Measurements from ENCODE around the gene PKD1L1.
"Not testable (repeated sequence)": the region's sequence is repeated elsewhere in the genome, so short reads cannot be mapped to it uniquely, and the experiment has no call there.

Gene PKD1L1

DNA sequence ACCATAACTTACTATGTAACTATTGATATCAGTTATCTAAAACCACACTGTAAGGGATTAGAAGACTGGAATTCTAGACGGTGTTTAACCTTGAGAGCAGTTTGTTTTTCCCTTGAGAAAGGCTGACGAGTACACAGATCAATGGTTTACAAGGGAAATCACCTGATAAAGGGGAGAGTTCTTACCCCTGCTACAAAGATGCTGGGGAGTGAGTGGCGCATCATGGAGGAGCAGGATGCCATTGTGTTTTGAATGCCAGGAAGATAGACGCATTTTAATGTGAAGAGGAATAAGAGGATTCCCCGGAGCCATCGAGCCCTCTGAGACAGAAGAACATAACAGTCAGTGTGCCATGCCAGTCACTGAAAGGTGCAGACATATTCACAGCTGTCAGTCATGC lies 145.2 kb downstream of the PKD1L1 start:
- no peak overlapping the region for H3K27ac ChIP-seq
- TF ChIP-seq, protein P1, sequence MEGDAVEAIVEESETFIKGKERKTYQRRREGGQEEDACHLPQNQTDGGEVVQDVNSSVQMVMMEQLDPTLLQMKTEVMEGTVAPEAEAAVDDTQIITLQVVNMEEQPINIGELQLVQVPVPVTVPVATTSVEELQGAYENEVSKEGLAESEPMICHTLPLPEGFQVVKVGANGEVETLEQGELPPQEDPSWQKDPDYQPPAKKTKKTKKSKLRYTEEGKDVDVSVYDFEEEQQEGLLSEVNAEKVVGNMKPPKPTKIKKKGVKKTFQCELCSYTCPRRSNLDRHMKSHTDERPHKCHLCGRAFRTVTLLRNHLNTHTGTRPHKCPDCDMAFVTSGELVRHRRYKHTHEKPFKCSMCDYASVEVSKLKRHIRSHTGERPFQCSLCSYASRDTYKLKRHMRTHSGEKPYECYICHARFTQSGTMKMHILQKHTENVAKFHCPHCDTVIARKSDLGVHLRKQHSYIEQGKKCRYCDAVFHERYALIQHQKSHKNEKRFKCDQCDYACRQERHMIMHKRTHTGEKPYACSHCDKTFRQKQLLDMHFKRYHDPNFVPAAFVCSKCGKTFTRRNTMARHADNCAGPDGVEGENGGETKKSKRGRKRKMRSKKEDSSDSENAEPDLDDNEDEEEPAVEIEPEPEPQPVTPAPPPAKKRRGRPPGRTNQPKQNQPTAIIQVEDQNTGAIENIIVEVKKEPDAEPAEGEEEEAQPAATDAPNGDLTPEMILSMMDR (conservative IDR thresholded peaks at IDR 0.05), result no peak

DNA sequence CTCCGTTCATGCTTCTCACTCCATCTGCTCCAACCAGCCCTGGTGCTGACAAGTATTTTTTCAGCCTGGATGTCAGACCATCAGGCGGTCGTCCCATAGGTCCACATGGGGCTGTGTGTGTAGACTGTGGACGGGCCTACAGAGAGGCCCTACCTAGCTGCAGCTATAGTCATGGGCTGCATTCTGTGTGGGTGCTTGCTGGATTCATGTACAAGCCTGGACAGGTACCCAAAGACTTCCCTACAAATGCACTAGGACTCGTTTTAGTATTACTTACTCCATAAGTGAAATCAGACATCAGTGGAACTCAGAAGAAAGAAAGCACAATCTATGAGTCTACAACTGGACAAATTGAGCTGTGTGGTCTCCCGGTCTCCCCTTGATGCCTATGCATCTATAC lies 146.8 kb downstream of the PKD1L1 start:
- H3K27ac ChIP-seq, result no peak overlapping the region
- TF ChIP-seq, protein P1 (conservative IDR thresholded peaks at IDR 0.05), result no peak

DNA sequence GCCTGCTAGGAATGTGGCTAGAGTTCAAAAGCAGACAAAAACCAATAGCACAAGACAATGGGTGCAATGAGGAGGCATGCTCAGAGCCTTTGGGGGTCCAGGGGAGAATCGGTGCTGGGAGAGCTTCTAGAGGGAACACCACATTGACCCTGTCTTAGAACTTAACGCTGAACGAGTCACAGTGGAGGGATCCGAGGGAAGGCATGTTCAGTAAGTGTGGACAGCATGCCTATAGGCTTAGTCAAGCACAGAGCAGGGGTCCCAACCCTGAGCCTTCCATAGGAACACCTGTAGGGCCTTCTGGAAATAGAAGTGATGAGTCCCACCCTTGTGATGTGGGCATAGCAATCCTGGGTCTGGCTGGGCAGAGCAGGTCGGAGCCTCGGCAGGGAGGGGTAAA lies 148.7 kb downstream of the PKD1L1 start:
- TF ChIP-seq, protein P1 (conservative IDR thresholded peaks at IDR 0.05), result no peak
- no peak overlapping the region for H3K27ac ChIP-seq

DNA sequence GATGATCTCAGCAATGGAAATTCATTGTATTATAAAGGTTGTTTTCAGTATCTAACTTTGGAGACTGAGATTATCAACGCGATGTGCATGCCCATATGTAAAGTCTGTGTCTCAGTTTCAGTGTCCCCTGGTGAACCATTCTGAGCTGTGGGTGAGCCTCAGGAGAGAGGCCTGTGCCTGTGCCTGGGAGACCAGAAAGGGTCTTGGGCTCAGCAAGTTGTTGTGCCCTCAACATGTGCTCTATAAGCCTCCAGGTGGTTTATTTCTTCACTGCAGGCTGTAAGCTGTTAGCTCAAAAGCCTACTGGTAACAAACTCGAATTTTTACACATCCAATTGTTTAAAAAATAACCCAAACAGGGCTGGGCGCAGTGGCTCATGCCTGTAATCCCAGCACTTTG lies 151.9 kb downstream of the PKD1L1 start:
- H3K27ac ChIP-seq, result no peak overlapping the region
- TF ChIP-seq, protein P1 (conservative IDR thresholded peaks at IDR 0.05), result 0 out of 2 replicates have a peak, but pooled peaks have one; percentile 10

DNA sequence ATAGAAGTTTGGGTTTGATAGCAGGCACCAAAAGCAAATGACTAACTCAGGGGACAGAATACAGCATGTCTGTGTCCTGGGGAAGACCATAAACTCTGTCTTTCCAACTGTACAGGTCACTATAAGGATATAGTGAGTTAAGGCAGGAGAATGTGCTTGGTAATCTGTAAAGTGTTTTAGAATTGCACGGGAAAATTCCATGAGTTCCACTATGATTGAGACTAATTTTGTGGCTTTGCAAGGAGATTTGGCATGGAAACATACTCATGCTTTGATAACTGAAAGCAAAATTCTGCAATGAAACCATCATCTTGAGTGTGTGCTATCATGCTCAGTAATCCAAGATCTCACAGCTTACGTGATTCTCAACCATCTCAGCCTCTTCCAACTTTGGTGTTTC lies 152.6 kb downstream of the PKD1L1 start:
- H3K27ac ChIP-seq, result no peak overlapping the region
- TF ChIP-seq, protein P1 (conservative IDR thresholded peaks at IDR 0.05), result no peak

DNA sequence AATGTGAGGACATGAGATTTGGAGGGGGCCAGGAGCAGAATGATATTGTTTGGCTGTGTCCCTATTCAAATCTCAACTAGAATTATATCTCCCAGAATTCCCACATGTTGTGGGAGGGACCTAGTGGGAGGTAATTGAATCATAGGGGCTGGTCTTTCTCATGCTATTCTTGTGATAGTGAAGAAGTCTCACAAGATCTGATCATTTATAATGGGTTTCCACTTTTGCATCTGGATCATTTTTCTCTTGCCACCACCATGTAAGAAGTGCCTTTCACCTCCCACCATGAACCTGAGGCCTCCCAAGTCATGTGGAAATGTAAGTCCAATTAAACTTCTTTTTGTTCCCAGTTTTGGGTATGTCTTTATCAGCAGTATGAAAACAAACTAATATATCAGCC lies 153.1 kb downstream of the PKD1L1 start:
- not testable (repeated sequence) for H3K27ac ChIP-seq

DNA sequence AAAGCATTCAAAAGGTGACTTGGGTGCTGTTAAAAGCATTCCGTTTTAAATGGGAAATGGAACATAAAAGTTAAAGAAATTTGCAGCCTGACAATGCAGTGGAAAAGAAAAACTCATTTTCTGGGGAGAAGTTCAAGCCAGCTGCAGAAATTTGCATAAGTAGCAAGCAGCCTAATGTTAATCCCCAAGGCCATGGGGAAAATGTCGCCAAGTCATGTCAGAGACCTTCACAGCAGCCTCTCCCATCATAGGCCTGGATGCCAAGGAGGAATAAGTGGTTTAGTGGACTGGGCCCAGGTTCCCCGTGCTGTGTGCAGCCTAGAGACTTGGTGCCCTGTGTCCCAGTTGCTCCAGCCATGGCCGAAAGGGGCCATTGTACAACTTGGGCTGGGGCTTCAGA lies 154.2 kb downstream of the PKD1L1 start:
- TF ChIP-seq, protein P1 (conservative IDR thresholded peaks at IDR 0.05), result no peak
- no peak overlapping the region for H3K27ac ChIP-seq

DNA sequence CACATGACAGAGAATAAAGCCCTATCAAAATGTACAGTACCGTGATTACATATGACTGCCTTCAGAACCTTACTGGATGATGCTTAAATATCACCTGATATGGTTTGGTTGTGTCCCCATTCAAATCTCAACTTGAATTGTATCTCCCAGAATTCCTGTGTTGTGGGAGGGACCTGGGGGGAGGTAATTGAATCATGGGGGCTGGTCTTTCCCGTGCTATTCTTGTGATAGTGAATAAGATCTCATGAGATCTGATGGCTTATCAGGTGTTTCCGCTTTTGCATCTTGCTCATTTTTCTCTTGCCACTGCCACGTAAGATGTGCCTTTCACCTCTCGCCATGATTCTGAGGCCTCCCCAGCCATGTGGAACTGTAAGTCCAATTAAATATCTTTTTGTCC lies 155.1 kb downstream of the PKD1L1 start:
- H3K27ac ChIP-seq, result not testable (repeated sequence)

DNA sequence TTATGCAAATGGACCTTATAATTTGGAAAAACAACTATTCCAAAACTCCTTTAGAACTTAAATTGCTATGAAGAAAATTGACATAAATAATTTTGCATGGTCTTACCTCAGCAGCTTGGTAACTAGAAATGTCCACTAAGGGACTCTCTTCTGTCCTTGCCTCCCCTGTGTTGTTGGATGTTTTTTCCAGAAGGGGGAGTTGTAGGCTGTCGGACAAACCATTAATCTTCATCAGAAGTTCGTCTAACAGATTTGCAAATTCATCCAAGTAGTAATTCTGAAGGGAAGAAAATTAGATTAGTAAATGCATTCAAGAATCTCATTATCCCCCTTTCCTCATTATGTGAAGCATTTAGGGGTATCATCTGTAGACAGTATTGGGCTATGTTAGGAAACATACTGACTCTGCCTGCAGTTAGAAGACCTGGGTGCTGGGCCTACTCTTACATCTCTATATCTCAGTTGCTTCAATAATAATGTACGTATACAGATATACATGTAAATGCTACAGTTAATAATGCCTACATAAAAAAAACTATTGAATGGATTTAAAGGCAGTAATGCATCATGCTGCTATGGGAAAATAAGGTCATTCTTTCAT lies 155.6 kb downstream of the PKD1L1 start:
- TF ChIP-seq, protein P1 (conservative IDR thresholded peaks at IDR 0.05), result peak; percentile 86
- H3K27ac ChIP-seq, result no peak overlapping the region

Data from VCaP (cell line).